H1 (cell line): ENCODE data around the gene C2orf76. TPM values are rescaled to one million over a fixed set of nuclear protein-coding genes. Genes with fewer than 3 reads are reported as not detected.

Experiments
- CTCF ChIA-PET: fragments of 300-600 bp; sonication (Branson Sonifier 250); formaldehyde crosslinking; loops from one replicate; lab custom pipeline; 2021; ENCODE audit not compliant: partially characterized antibody; lab: Charles Lee
- POLR2A ChIA-PET: fragments of 300-600 bp; sonication (Branson Sonifier 250); formaldehyde crosslinking; loops from one replicate; lab custom pipeline; 2021; ENCODE audit warnings: inconsistent platforms; ENCODE audit not compliant: partially characterized antibody; lab: Charles Lee
- DNase-seq, 2 experiments: peaks; one replicate each; pipeline versions ENCODE4 v3.0.0 to v3.0.0-alpha.2; 2010 to 2022; ENCODE audit warnings: low spot score in 2 of 2, low read depth in 1 of 2, mixed read lengths in 1 of 2
- FAIRE-seq: peaks from 2 replicates; lab custom pipeline; 2011; peaks lifted over from hg19 to GRCh38; lab: Jason Lieb, UNC
- H2AFZ ChIP-seq: 2 replicates; pipeline ENCODE4 v1.8.1; 2012; ENCODE audit warnings: low read length, inconsistent platforms
- H2AK5ac ChIP-seq: 2 replicates; pipeline ENCODE4 v1.6.1; 2013; ENCODE audit warnings: low read depth, low read length
- H2BK120ac ChIP-seq: replicated peaks from 2 replicates; pipeline ENCODE3; 2013; ENCODE audit warnings: low read depth, low read length, inconsistent platforms
- H2BK12ac ChIP-seq: 2 replicates; pipeline ENCODE4 v1.6.1; 2013; ENCODE audit warnings: low read depth, low read length
- H2BK15ac ChIP-seq: 2 replicates; pipeline ENCODE4 v1.6.1; 2013; ENCODE audit warnings: low read length
- H2BK20ac ChIP-seq: 2 replicates; pipeline ENCODE4 v1.6.1; 2013; ENCODE audit warnings: low read length
- H2BK5ac ChIP-seq: 2 replicates; pipeline ENCODE4 v1.6.1; 2013; ENCODE audit warnings: low read depth, low read length
- H3K14ac ChIP-seq: 2 replicates; pipeline ENCODE4 v1.6.1; 2013; ENCODE audit warnings: inconsistent platforms; ENCODE audit not compliant: insufficient read length
- H3K18ac ChIP-seq: 2 replicates; pipeline ENCODE4 v1.6.1; 2013; ENCODE audit warnings: low read length; ENCODE audit errors: extremely low read depth
- H3K23ac ChIP-seq: 2 replicates; pipeline ENCODE4 v1.6.1; 2013; ENCODE audit warnings: inconsistent platforms; ENCODE audit not compliant: insufficient read length
- H3K23me2 ChIP-seq: 2 replicates; pipeline ENCODE4 v1.6.1; 2013; ENCODE audit warnings: low read depth, low read length
- H3K27ac ChIP-seq: 2 replicates; pipeline ENCODE4 v1.6.1; 2011; ENCODE audit warnings: low read depth, low read length, inconsistent platforms
- H3K27me3 ChIP-seq, 4 experiments: replicated peaks in 1 of 4; 1 replicate in 1 of 4; 2 replicates in 3 of 4; pipeline versions ENCODE4 v1.6.1 to v1.8.1; 2011 to 2013; ENCODE audit warnings: low read length in 3 of 4, mild to moderate bottlenecking in 3 of 4, inconsistent platforms in 2 of 4, mixed read lengths in 2 of 4, moderate library complexity in 1 of 4; ENCODE audit not compliant: control insufficient read depth in 3 of 4, insufficient read depth in 3 of 4; ENCODE audit errors: extremely low read depth in 1 of 4
- H3K36me3 ChIP-seq, 4 experiments: 2 replicates each; pipeline versions ENCODE4 v1.6.1 to v1.8.1; 2011 to 2013; ENCODE audit warnings: mild to moderate bottlenecking in 4 of 4, low read length in 3 of 4, moderate library complexity in 2 of 4, control low read depth in 1 of 4, inconsistent platforms in 1 of 4; ENCODE audit not compliant: insufficient read depth in 4 of 4, control insufficient read depth in 2 of 4
- H3K4ac ChIP-seq: replicated peaks from 2 replicates; pipeline ENCODE3; 2013; ENCODE audit warnings: low read length, low read depth, mixed read lengths, inconsistent platforms; ENCODE audit not compliant: insufficient read length
- H3K4me1 ChIP-seq, 4 experiments: replicated peaks in 1 of 4; 1 replicate in 1 of 4; 2 replicates in 3 of 4; pipeline versions ENCODE4 v1.6.1 to v1.8.1; 2011 to 2013; ENCODE audit warnings: low read length in 3 of 4, inconsistent platforms in 2 of 4, mixed read lengths in 1 of 4; ENCODE audit not compliant: insufficient read depth in 4 of 4, control insufficient read depth in 3 of 4
- H3K4me2 ChIP-seq, 2 experiments: 2 replicates each; pipeline versions ENCODE4 v1.6.1 to v1.8.1; 2011 to 2013; ENCODE audit warnings: low read depth in 2 of 2, low read length in 2 of 2, control low read depth in 1 of 2, inconsistent platforms in 1 of 2, mild to moderate bottlenecking in 1 of 2; ENCODE audit not compliant: insufficient read depth in 1 of 2
- H3K4me3 ChIP-seq, 4 experiments: fragments of 200-600, 300-600 bp in 1 of 4; sonication (generic), shearing (Covaris generic), sonication (Bioruptor Twin) in 1 of 4; 2 replicates each; pipeline versions ENCODE4 v1.5.1 to v1.8.1; 2011 to 2016; ENCODE audit warnings: low read length in 4 of 4, low read depth in 3 of 4, control low read depth in 2 of 4, inconsistent platforms in 2 of 4, mild to moderate bottlenecking in 2 of 4, mixed read lengths in 1 of 4, moderate library complexity in 1 of 4; ENCODE audit not compliant: insufficient read depth in 2 of 4; ENCODE audit errors: extremely low read depth in 1 of 4
- H3K56ac ChIP-seq: replicated peaks from 2 replicates; pipeline ENCODE3; 2013; ENCODE audit warnings: low read depth, mild to moderate bottlenecking, mixed read lengths, low read length, inconsistent platforms; ENCODE audit not compliant: insufficient read length
- H3K79me1 ChIP-seq: 2 replicates; pipeline ENCODE4 v1.6.1; 2013; ENCODE audit warnings: low read depth, low read length, control low read depth
- H3K79me2 ChIP-seq, 2 experiments: 2 replicates each; pipeline versions ENCODE4 v1.6.1 to v1.8.1; 2012 to 2013; ENCODE audit warnings: low read length in 2 of 2, mild to moderate bottlenecking in 2 of 2, inconsistent platforms in 1 of 2; ENCODE audit not compliant: insufficient read depth in 2 of 2, control insufficient read depth in 1 of 2
- H3K9ac ChIP-seq, 4 experiments: replicated peaks in 1 of 4; 1 replicate in 1 of 4; 2 replicates in 3 of 4; pipeline versions ENCODE4 v1.6.1 to v1.8.1; 2011 to 2013; ENCODE audit warnings: low read depth in 3 of 4, low read length in 3 of 4, control low read depth in 2 of 4, mild to moderate bottlenecking in 2 of 4, moderate library complexity in 2 of 4, inconsistent platforms in 1 of 4; ENCODE audit errors: extremely low read depth in 1 of 4
- H3K9me3 ChIP-seq, 2 experiments: 2 replicates each; pipeline versions ENCODE4 v1.6.1 to v1.8.1; 2012 to 2013; ENCODE audit warnings: mild to moderate bottlenecking in 2 of 2, moderate library complexity in 2 of 2, control low read depth in 1 of 2, inconsistent platforms in 1 of 2, low read depth in 1 of 2, low read length in 1 of 2, mixed read lengths in 1 of 2; ENCODE audit not compliant: insufficient read depth in 2 of 2
- H4K20me1 ChIP-seq, 2 experiments: replicated peaks in 1 of 2; 2 replicates each; pipeline versions ENCODE3 to v1.8.1; 2011 to 2013; ENCODE audit warnings: inconsistent platforms in 2 of 2, low read length in 2 of 2, mild to moderate bottlenecking in 1 of 2; ENCODE audit not compliant: insufficient read depth in 2 of 2, control insufficient read depth in 1 of 2
- H4K5ac ChIP-seq: 2 replicates; pipeline ENCODE4 v1.6.1; 2013; ENCODE audit warnings: low read length, low read depth, mixed read lengths, inconsistent platforms; ENCODE audit not compliant: insufficient read length
- H4K8ac ChIP-seq: 2 replicates; pipeline ENCODE4 v1.8.0; 2013; ENCODE audit warnings: mild to moderate bottlenecking, moderate library complexity, low read length, inconsistent platforms; ENCODE audit not compliant: insufficient read depth; ENCODE audit errors: extremely low read depth
- H4K91ac ChIP-seq: replicated peaks from 2 replicates; pipeline ENCODE3; 2013; ENCODE audit warnings: low read length, mixed read lengths, inconsistent platforms; ENCODE audit not compliant: insufficient read length
- ATF2 ChIP-seq: IDR thresholded peaks from 2 replicates; pipeline ENCODE4 v1.6.1; 2012; ENCODE audit warnings: low read length, inconsistent platforms
- CHD1 ChIP-seq: IDR thresholded peaks from 2 replicates; pipeline ENCODE4 v1.6.1; 2012; ENCODE audit warnings: low read depth, low read length, improper control_type of control experiment
- CHD2 ChIP-seq: IDR thresholded peaks from 2 replicates; pipeline ENCODE4 v1.6.1; 2012; ENCODE audit warnings: low read length, improper control_type of control experiment
- EP300 ChIP-seq, 2 experiments: IDR thresholded peaks; 1 replicate in 1 of 2; 2 replicates in 1 of 2; pipeline ENCODE4 v1.6.1; 2011 to 2012; ENCODE audit warnings: low read depth in 2 of 2, low read length in 2 of 2, mild to moderate bottlenecking in 2 of 2, borderline replicate concordance in 1 of 2, inconsistent platforms in 1 of 2, moderate library complexity in 1 of 2
- JUND ChIP-seq: IDR thresholded peaks from 2 replicates; pipeline ENCODE4 v1.6.1; 2011; ENCODE audit warnings: mild to moderate bottlenecking, improper control_type of control experiment, low read length
- RBBP5 ChIP-seq: IDR thresholded peaks from 2 replicates; pipeline ENCODE4 v1.7.1; 2012; ENCODE audit warnings: low read depth, mild to moderate bottlenecking, inconsistent platforms, low read length, moderate library complexity, borderline replicate concordance
- SAP30 ChIP-seq: fragments of 300-600 bp; sonication (generic); IDR thresholded peaks from 2 replicates; pipeline ENCODE4 v1.7.1; 2012; ENCODE audit warnings: low read length, moderate library complexity, mild to moderate bottlenecking, inconsistent platforms; ENCODE audit not compliant: insufficient read depth, insufficient replicate concordance
- TAF7 ChIP-seq: optimal IDR thresholded peaks from 2 replicates; pipeline ENCODE3; 2011; ENCODE audit warnings: low read depth, mild to moderate bottlenecking, inconsistent platforms, low read length, moderate library complexity, borderline replicate concordance
- TBP ChIP-seq: IDR thresholded peaks from 2 replicates; pipeline ENCODE4 v1.6.1; 2011; ENCODE audit warnings: low read depth, low read length, improper control_type of control experiment
- USF2 ChIP-seq: IDR thresholded peaks from 2 replicates; pipeline ENCODE4 v1.6.1; 2011; ENCODE audit warnings: low read length, improper control_type of control experiment
- WGBS, 2 experiments: shearing (Covaris generic) in 1 of 2; methylation state at CpG; one replicate each; pipeline versions ENCODE4 v1.1.6 to v1.1.7; 2013 to 2015; ENCODE audit warnings: low lambda C conversion rate in 2 of 2, mixed read lengths in 2 of 2, inconsistent platforms in 1 of 2, low coverage in 1 of 2, missing lambda C conversion rate in 1 of 2; ENCODE audit not compliant: insufficient replicate concordance in 2 of 2, insufficient coverage in 1 of 2, insufficient read length in 1 of 2; ENCODE audit errors: extremely low coverage in 1 of 2, missing lambda C conversion rate in 1 of 2; 5-methylcytosine and 5-hydroxymethylcytosine counted together
- polyA plus RNA-seq, 7 experiments: library from polyadenylated mRNA; depleted of rRNA in 3 of 7; stranded (reverse) in 5 of 7; unstranded in 2 of 7; fragments of >200 nt in 5 of 7; fragments of 200-250 nt in 2 of 7; gene quantifications; 1 replicate in 5 of 7; 2 replicates in 1 of 7; 4 replicates in 1 of 7; pipeline versions ENCODE4 v1.2.1 to v1.2.3, GENCODE V29; 2011 to 2013; ENCODE audit warnings: missing spikeins in 2 of 7, mixed read lengths in 2 of 7
- total RNA-seq: library from RNA; stranded (reverse); fragmentation: NEBNext Ultra II Directional; extraction: Animal tissue kit (Norgen Biotek cat#: 25700); gene quantifications from 2 replicates; pipeline ENCODE4 v1.2.1, GENCODE V29; 2021

C2orf76 gene
- total and polyA plus RNA-seq, 2 of the 8 experiments (the other 6 are each of a cell fraction or from before 2014, with no cell fraction given): 4.4 to 5.0 TPM

- no peak overlapping the region for H4K5ac ChIP-seq
- H3K4ac ChIP-seq: no peak overlapping the region
- H3K27ac ChIP-seq: no peak overlapping the region
- no peak overlapping the region for H2BK12ac ChIP-seq
- no peak overlapping the region for H3K23ac ChIP-seq
- no peaks in the 10 kb centered on the region for H3K27me3 ChIP-seq
- no peak overlapping the region for H2AK5ac ChIP-seq
- H3K36me3 ChIP-seq: no peaks in the 10 kb centered on the region
- no peaks in the 10 kb centered on the region for H3K79me2 ChIP-seq
- no peaks in the 10 kb centered on the region for H3K79me1 ChIP-seq
- no peak overlapping the region for H2AFZ ChIP-seq
- no peak overlapping the region for H3K9ac ChIP-seq
- H3K18ac ChIP-seq: no peak overlapping the region
- H2BK5ac ChIP-seq: no peak overlapping the region
- no peak overlapping the region for H3K4me2 ChIP-seq
- H3K23me2 ChIP-seq: no peaks in the 10 kb centered on the region
- WGBS, 2 experiments: 83% methylated on average over 4 of the region's 4 CpGs; no CpG with 5 or more reads in 1 of the 2 experiments
- H3K4me3 ChIP-seq: no peak overlapping the region
- no peaks in the 10 kb centered on the region for H3K4me1 ChIP-seq
- no peak overlapping the region for H3K14ac ChIP-seq
- no peaks in the 10 kb centered on the region for H3K9me3 ChIP-seq
- FAIRE-seq (no peak), DNase-seq (no peak)
- no peak overlapping the region for H4K8ac ChIP-seq
- no peak overlapping the region for H2BK120ac ChIP-seq
- ChIA-PET POLR2A (no interaction called here), CTCF (interaction anchor here (0.7 to 4.4 kb wide), 8 partner anchors 9 to 402 kb away, joined by 3 to 28 read pairs (median 4); no protein-coding TSS in a partner anchor)
- peaks cover 0 to 2% of the 10 kb centered on the region in 2 experiments for H4K20me1 ChIP-seq
- H2BK20ac ChIP-seq: no peak overlapping the region
- H3K56ac ChIP-seq: no peak overlapping the region
- H2BK15ac ChIP-seq: no peak overlapping the region
- H4K91ac ChIP-seq: no peak overlapping the region
- no peak for TF ChIP-seq RBBP5
- TF ChIP-seq CHD1: no peak
- no peak for TF ChIP-seq CHD2
- no peak for TF ChIP-seq JUND
- no peak for TF ChIP-seq SAP30
- TF ChIP-seq USF2: no peak
- TF ChIP-seq ATF2: no peak
- TF ChIP-seq TAF7: no peak
- TF ChIP-seq EP300 (IDR thresholded peaks at IDR 0.05; ENCODE audit: borderline replicate concordance in 1 of 2, low read depth in 2 of 2, low read length in 2 of 2): no peak
- TF ChIP-seq TBP: no peak
Observed at GRCh38 chr2:119282996-119283511, 83.6 kb downstream of the C2orf76 start.
